Fibroblast of lung (primary cell): ENCODE results near the gene P4HA1. TPM values are rescaled to one million over a fixed set of nuclear protein-coding genes. Genes with fewer than 3 reads are reported as not detected.

Experiments
- DNase-seq, 2 donors: peaks; one replicate each; pipeline versions ENCODE4 v3.0.0 to v3.0.0-alpha.2; 2010; ENCODE audit warnings: low read depth in 2 of 2
- H2AFZ ChIP-seq: 2 replicates; pipeline ENCODE4 v1.5.1; 2012; ENCODE audit warnings: low read length, control low read depth, inconsistent platforms
- H3K27ac ChIP-seq: 2 replicates; pipeline ENCODE4 v1.5.1; 2011; ENCODE audit warnings: low read length, control low read depth; ENCODE audit not compliant: insufficient read depth
- H3K27me3 ChIP-seq: 2 replicates; pipeline ENCODE4 v1.5.1; 2011; ENCODE audit warnings: mild to moderate bottlenecking, low read length; ENCODE audit not compliant: control insufficient read depth, insufficient read depth
- H3K36me3 ChIP-seq: 2 replicates; pipeline ENCODE4 v1.5.1; 2011; ENCODE audit warnings: low read length; ENCODE audit not compliant: control insufficient read depth, insufficient read depth
- H3K4me1 ChIP-seq: 2 replicates; pipeline ENCODE4 v1.5.1; 2011; ENCODE audit warnings: low read length; ENCODE audit not compliant: control insufficient read depth, insufficient read depth; ENCODE audit errors: extremely low read depth
- H3K4me2 ChIP-seq: 2 replicates; pipeline ENCODE4 v1.5.1; 2011; ENCODE audit warnings: low read length, control low read depth; ENCODE audit not compliant: insufficient read depth; ENCODE audit errors: extremely low read depth
- H3K4me3 ChIP-seq, 4 experiments: fragments of 200-600 bp in 1 of 4; sonication (generic) in 1 of 4; replicated peaks in 1 of 4; 2 replicates each; pipeline ENCODE4 v1.5.1; 2011 to 2016; ENCODE audit warnings: low read length in 4 of 4, low read depth in 3 of 4, mild to moderate bottlenecking in 3 of 4, control low read depth in 2 of 4, inconsistent platforms in 1 of 4, mixed read lengths in 1 of 4; ENCODE audit not compliant: insufficient read depth in 1 of 4; ENCODE audit errors: control extremely low read depth in 1 of 4
- H3K79me2 ChIP-seq: 2 replicates; pipeline ENCODE4 v1.5.1; 2012; ENCODE audit warnings: mild to moderate bottlenecking, low read length, inconsistent platforms; ENCODE audit not compliant: control insufficient read depth, insufficient read depth
- H3K9ac ChIP-seq: 2 replicates; pipeline ENCODE4 v1.5.1; 2011; ENCODE audit warnings: mild to moderate bottlenecking, low read length, control low read depth; ENCODE audit not compliant: insufficient read depth
- H3K9me3 ChIP-seq: 2 replicates; pipeline ENCODE4 v1.5.1; 2012; ENCODE audit warnings: low read depth, low read length; ENCODE audit not compliant: control insufficient read depth, insufficient read depth
- H4K20me1 ChIP-seq: 2 replicates; pipeline ENCODE4 v1.5.1; 2011; ENCODE audit warnings: low read length; ENCODE audit not compliant: control insufficient read depth, insufficient read depth; ENCODE audit errors: extremely low read depth
- EZH2 ChIP-seq: IDR thresholded peaks from 2 replicates; pipeline ENCODE4 v1.5.1; 2012; ENCODE audit warnings: low read length, control low read depth, mild to moderate bottlenecking; ENCODE audit errors: missing control alignments
- polyA plus RNA-seq, 2 donors: library from polyadenylated mRNA; depleted of rRNA in 1 of 2; stranded (reverse) in 1 of 2; unstranded in 1 of 2; fragments of >200 nt; gene quantifications; 2 replicates each; pipeline ENCODE4 v1.2.1, GENCODE V29; 2011 to 2012; ENCODE audit warnings: missing spikeins in 1 of 2
- total RNA-seq: library from RNA; depleted of rRNA; stranded (reverse); fragments of >200 nt; gene quantifications from 2 replicates; pipeline ENCODE4 v1.2.1, GENCODE V29; 2014
- TF ChIP-seq, protein P1 (sequence below), 2 donors: IDR thresholded peaks in 1 of 2; conservative IDR thresholded peaks in 1 of 2; 1 replicate in 1 of 2; 2 replicates in 1 of 2; pipeline ENCODE4 v1.5.1; 2011 to 2012; ENCODE audit warnings: low read length in 2 of 2, control low read depth in 1 of 2, inconsistent platforms in 1 of 2, low read depth in 1 of 2, mild to moderate bottlenecking in 1 of 2

The P4HA1 gene
- total and polyA plus RNA-seq, 2 donors (not counting 1 experiment from before 2014, with no cell fraction given) = 147 to 226 TPM

DNA sequence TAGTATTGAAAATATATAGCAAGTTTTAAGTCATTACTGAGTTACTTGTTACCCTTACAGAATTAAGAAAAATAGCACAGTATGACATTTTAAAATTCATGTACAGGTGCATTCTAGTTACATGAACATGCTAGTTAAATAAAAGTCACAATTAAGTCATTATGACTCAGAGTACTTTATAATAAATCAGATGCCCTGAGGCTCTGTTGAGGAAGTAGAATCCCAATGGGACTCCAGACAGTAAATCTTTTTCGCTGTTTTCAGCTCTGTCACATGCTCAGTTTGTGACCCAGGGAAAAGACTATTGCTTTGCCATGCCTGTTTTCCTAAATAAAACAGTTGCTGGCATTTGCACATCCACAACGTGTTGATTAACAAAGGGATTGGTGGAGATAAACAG is 34.6 kb upstream of the P4HA1 start:
- Histone ChIP-seq H3K36me3 (peaks cover 13% of the 10 kb centered on the region), H3K27me3 (no peaks in the 10 kb centered on the region), H3K79me2 (no peaks in the 10 kb centered on the region), H3K4me1 (no peaks in the 10 kb centered on the region), H2AFZ (no peak overlapping the region), H3K4me2 (no peak overlapping the region), H3K9me3 (no peaks in the 10 kb centered on the region), H3K9ac (no peak overlapping the region), H3K27ac (no peak overlapping the region), H3K4me3 (no peak overlapping the region), H4K20me1 (no peaks in the 10 kb centered on the region)
- no peak for DNase-seq
- TF ChIP-seq, protein P1, sequence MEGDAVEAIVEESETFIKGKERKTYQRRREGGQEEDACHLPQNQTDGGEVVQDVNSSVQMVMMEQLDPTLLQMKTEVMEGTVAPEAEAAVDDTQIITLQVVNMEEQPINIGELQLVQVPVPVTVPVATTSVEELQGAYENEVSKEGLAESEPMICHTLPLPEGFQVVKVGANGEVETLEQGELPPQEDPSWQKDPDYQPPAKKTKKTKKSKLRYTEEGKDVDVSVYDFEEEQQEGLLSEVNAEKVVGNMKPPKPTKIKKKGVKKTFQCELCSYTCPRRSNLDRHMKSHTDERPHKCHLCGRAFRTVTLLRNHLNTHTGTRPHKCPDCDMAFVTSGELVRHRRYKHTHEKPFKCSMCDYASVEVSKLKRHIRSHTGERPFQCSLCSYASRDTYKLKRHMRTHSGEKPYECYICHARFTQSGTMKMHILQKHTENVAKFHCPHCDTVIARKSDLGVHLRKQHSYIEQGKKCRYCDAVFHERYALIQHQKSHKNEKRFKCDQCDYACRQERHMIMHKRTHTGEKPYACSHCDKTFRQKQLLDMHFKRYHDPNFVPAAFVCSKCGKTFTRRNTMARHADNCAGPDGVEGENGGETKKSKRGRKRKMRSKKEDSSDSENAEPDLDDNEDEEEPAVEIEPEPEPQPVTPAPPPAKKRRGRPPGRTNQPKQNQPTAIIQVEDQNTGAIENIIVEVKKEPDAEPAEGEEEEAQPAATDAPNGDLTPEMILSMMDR (conservative IDR thresholded peaks at IDR 0.05 in 1 of 2, IDR thresholded peaks at IDR 0.05 in 1 of 2; ENCODE audit: low read depth in 1 of 2, low read length in 2 of 2) = no peak
- no peak for TF ChIP-seq EZH2

DNA sequence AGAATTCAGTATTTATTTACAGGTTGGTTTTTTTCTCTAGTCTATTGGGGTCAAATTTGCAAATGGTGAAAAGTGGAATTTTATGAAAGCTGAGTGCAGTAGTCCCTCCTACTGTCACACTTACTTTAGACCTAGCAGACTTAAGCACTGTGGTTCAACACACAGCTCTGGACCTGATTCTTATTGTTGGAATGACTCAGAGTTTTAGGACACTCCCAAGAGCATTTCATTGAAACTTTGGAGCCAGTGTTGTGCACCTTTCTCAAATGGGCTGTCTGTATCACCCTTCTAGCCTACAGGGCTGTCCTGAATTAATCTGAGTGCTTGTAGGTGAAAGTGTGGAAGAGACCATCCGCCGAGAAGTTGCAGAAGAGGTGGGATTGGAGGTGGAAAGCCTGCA is 29.7 kb upstream of the P4HA1 start:
- peaks cover 11% of the 10 kb centered on the region for H3K36me3 ChIP-seq
- TF ChIP-seq, protein P1 (conservative IDR thresholded peaks at IDR 0.05 in 1 of 2, IDR thresholded peaks at IDR 0.05 in 1 of 2; ENCODE audit: low read depth in 1 of 2, low read length in 2 of 2) = no peak
- no peak for TF ChIP-seq EZH2
- DNase-seq = no peak

DNA sequence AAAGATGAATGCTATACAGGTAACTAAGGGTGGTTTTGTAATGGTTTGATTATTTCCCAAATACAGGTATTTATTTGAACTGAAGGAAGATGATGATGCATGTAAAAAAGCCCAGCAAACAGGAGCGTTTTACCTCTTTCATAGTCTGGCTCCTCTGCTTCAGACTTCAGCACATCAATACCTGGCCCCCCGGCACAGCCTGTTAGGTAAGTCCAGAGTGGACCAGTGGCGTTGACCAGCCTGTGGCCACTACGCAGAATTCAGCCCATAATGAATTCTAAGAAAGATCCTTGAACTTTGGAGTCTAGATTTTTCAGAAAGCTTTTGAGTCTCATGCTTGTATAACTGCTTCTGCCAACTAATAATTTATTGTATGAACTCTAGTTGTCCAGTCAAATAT is 23.3 kb upstream of the P4HA1 start:
- Histone ChIP-seq H3K27me3 (no peaks in the 10 kb centered on the region), H3K9me3 (no peaks in the 10 kb centered on the region), H3K79me2 (no peaks in the 10 kb centered on the region), H3K4me1 (peaks cover 4% of the 10 kb centered on the region), H3K9ac (no peak overlapping the region), H4K20me1 (no peaks in the 10 kb centered on the region), H3K4me3 (no peak overlapping the region), H3K4me2 (no peak overlapping the region), H3K27ac (no peak overlapping the region), H2AFZ (no peak overlapping the region), H3K36me3 (peaks cover 3% of the 10 kb centered on the region)
- no peak for DNase-seq
- TF ChIP-seq, protein P1 (conservative IDR thresholded peaks at IDR 0.05 in 1 of 2, IDR thresholded peaks at IDR 0.05 in 1 of 2; ENCODE audit: low read depth in 1 of 2, low read length in 2 of 2) = no peak
- TF ChIP-seq EZH2 = no peak

More for the DNA sequence above, 29.7 kb upstream of the P4HA1 start:
- Histone ChIP-seq H3K27me3 (no peaks in the 10 kb centered on the region), H3K4me1 (no peaks in the 10 kb centered on the region), H3K9ac (no peak overlapping the region), H4K20me1 (no peaks in the 10 kb centered on the region), H3K79me2 (no peaks in the 10 kb centered on the region), H3K4me3 (no peak overlapping the region), H3K9me3 (no peaks in the 10 kb centered on the region), H3K4me2 (no peak overlapping the region), H2AFZ (no peak overlapping the region), H3K27ac (no peak overlapping the region)
